Activated B cell treated with CpG ODN at 0.5 μM for 24 hours (primary cell): ENCODE results near the gene NEK7. TPM values are rescaled to one million over a fixed set of nuclear protein-coding genes. Genes with fewer than 3 reads are reported as not detected.

Experiments
- ATAC-seq: fragments of 200-7000 bp; cut with Tn5 transposase; one replicate; pipeline ENCODE4 v1.10.0; 2021; ENCODE audit warnings: low read depth, mild to moderate bottlenecking, moderate library complexity
- CTCF ChIA-PET: fragments of 350-600 bp; sonication (Branson Sonifier 250); formaldehyde crosslinking; loops from one replicate; lab custom pipeline; 2021; ENCODE audit warnings: antibody characterized with exemption; lab: Charles Lee
- POLR2A ChIA-PET: fragments of 350-600 bp; sonication (Branson Sonifier 250); formaldehyde crosslinking; loops from one replicate; lab custom pipeline; 2021; ENCODE audit warnings: antibody characterized with exemption; lab: Charles Lee
- DNase-seq: peaks from one replicate; pipeline ENCODE4 v3.0.0; 2022
- H3K27ac Mint-ChIP-seq: one replicate; pipeline ENCODE4 v1.8.0; 2020; ENCODE audit warnings: mixed read lengths
- H3K27me3 Mint-ChIP-seq: one replicate; pipeline ENCODE4 v1.8.0; 2021; ENCODE audit warnings: mixed read lengths
- H3K36me3 Mint-ChIP-seq: one replicate; pipeline ENCODE4 v1.8.0; 2021; ENCODE audit warnings: low read depth, mixed read lengths
- H3K4me1 Mint-ChIP-seq: one replicate; pipeline ENCODE4 v1.8.0; 2021; ENCODE audit warnings: mixed read lengths
- H3K4me3 Mint-ChIP-seq: one replicate; pipeline ENCODE4 v1.8.0; 2020; ENCODE audit warnings: mild to moderate bottlenecking, mixed read lengths
- H3K9me3 Mint-ChIP-seq: one replicate; pipeline ENCODE4 v1.8.0; 2020; ENCODE audit warnings: mixed read lengths
- CTCF ChIP-seq: fragments of 200-600 bp; IDR thresholded peaks from one replicate; pipeline ENCODE4 v1.8.0; 2022; ENCODE audit warnings: antibody characterized with exemption, mild to moderate bottlenecking
- intact Hi-C: fragments of 100-400 bp; cut with micrococcal nuclease; formaldehyde crosslinking; loops from one replicate; pipeline ENCODE4 v1.15.1; 2024
- total RNA-seq: library from RNA; stranded (reverse); gene quantifications from 2 replicates; pipeline ENCODE4 v1.2.3, GENCODE V29; 2022

NEK7 gene
- total RNA-seq, 1 donor from 2014 or later, result 33.5 TPM

- DNase-seq (no peak), ATAC-seq (no peak)
- Mint-ChIP-seq H3K4me1 (no peaks in the 10 kb centered on the region), H3K27ac (no peak overlapping the region), H3K36me3 (no peaks in the 10 kb centered on the region), H3K27me3 (peaks cover 3% of the 10 kb centered on the region), H3K9me3 (no peaks in the 10 kb centered on the region), H3K4me3 (no peak overlapping the region)
- TF ChIP-seq CTCF, result no peak
- POLR2A ChIA-PET, result no interaction called here
- CTCF ChIA-PET, result no interaction called here
- intact Hi-C loops, result loop anchor here (10.0 kb wide), 2 partner anchors 334 to 426 kb away; no protein-coding TSS in a partner anchor
These were observed 193.7 kb downstream of the NEK7 start for GRCh38 chr1:198350456-198350855.

GRCh38 chr1:198352975-198353695, 196.3 kb downstream of the NEK7 start:
- peak; percentile 31 for ATAC-seq
- Mint-ChIP-seq H3K36me3 (no peaks in the 10 kb centered on the region), H3K27me3 (peaks cover 7% of the 10 kb centered on the region), H3K27ac (no peak overlapping the region), H3K4me3 (no peak overlapping the region), H3K4me1 (no peaks in the 10 kb centered on the region), H3K9me3 (no peaks in the 10 kb centered on the region)
- intact Hi-C loops, result loop anchor here (10.0 kb wide), 2 partner anchors 332 to 428 kb away; no protein-coding TSS in a partner anchor
- POLR2A ChIA-PET, result no interaction called here
- DNase-seq, result no peak
- CTCF ChIA-PET, result no interaction called here
- TF ChIP-seq CTCF, result no peak

GRCh38 chr1:198357937-198358336, 201.1 kb downstream of the NEK7 start:
- no peak for TF ChIP-seq CTCF
- Mint-ChIP-seq H3K9me3 (no peaks in the 10 kb centered on the region), H3K27me3 (peaks cover 11% of the 10 kb centered on the region), H3K4me3 (no peak overlapping the region), H3K27ac (no peak overlapping the region), H3K4me1 (no peaks in the 10 kb centered on the region), H3K36me3 (no peaks in the 10 kb centered on the region)
- ChIA-PET CTCF (interaction anchor here (1.0 kb wide), 1 partner anchor 58 kb away, joined by 3 read pairs; no protein-coding TSS in a partner anchor), POLR2A (no interaction called here)
- ATAC-seq, result no peak
- no peak for DNase-seq
- intact Hi-C loops, result loop anchor here (10.0 kb wide), 2 partner anchors 327 to 433 kb away; no protein-coding TSS in a partner anchor

- CTCF ChIA-PET, result interaction anchor here (0.8 to 1.0 kb wide), 4 partner anchors 60 to 273 kb away, joined by 3 to 5 read pairs (median 3); no protein-coding TSS in a partner anchor
- Mint-ChIP-seq H3K27ac (no peak overlapping the region), H3K27me3 (peaks cover 11% of the 10 kb centered on the region), H3K36me3 (no peaks in the 10 kb centered on the region), H3K4me1 (no peaks in the 10 kb centered on the region), H3K4me3 (no peak overlapping the region), H3K9me3 (no peaks in the 10 kb centered on the region)
- DNase-seq (no peak), ATAC-seq (no peak)
- TF ChIP-seq CTCF, result no peak
- intact Hi-C loops, result loop anchor here (1.0 to 10.0 kb wide), 3 partner anchors 271 to 434 kb away; no protein-coding TSS in a partner anchor
- POLR2A ChIA-PET, result no interaction called here
These were observed 202.3 kb downstream of the NEK7 start for GRCh38 chr1:198359024-198359653.

- H3K4me1 Mint-ChIP-seq, result no peaks in the 10 kb centered on the region
- DNase-seq (no peak), ATAC-seq (no peak)
- H3K9me3 Mint-ChIP-seq, result no peaks in the 10 kb centered on the region
- H3K36me3 Mint-ChIP-seq, result no peaks in the 10 kb centered on the region
- H3K27ac Mint-ChIP-seq, result no peak overlapping the region
- POLR2A ChIA-PET, result no interaction called here
- intact Hi-C loops, result no loop called here
- TF ChIP-seq CTCF, result no peak
- H3K4me3 Mint-ChIP-seq, result no peak overlapping the region
- CTCF ChIA-PET, result no interaction called here
- peaks cover 10% of the 10 kb centered on the region for H3K27me3 Mint-ChIP-seq
These were observed 203.5 kb downstream of the NEK7 start for GRCh38 chr1:198360208-198360729.
